K562 (cell line): ENCODE data around the gene LMX1B. TPM values are rescaled to one million over a fixed set of nuclear protein-coding genes. Genes with fewer than 3 reads are reported as not detected.

Experiments
- CAMTA2 ChIP-seq: fragments of 250-450 bp; sonication (Bioruptor Pico); conservative IDR thresholded peaks from 2 replicates; pipeline ENCODE4 v1.5.1; 2022
- CEBPB ChIP-seq: fragments of 450-650 bp; IDR thresholded peaks from 2 replicates; pipeline ENCODE4 v1.6.1; 2016; ENCODE audit warnings: missing genetic modification characterization, missing compliant biosample characterization
- CLOCK ChIP-seq: fragments of 250-450 bp; sonication (Bioruptor Pico); IDR thresholded peaks from 2 replicates; pipeline ENCODE4 v1.4.0; 2020; ENCODE audit warnings: mild to moderate bottlenecking, moderate library complexity, borderline replicate concordance
- E2F1 ChIP-seq: sonication (generic); formaldehyde crosslinking; IDR thresholded peaks from 2 replicates; pipeline ENCODE4 v1.8.1; 2023; ENCODE audit warnings: mild to moderate bottlenecking, missing genetic modification reagents, moderate library complexity
- GATAD2A ChIP-seq: fragments of 450-650 bp; IDR thresholded peaks from 2 replicates; pipeline ENCODE4 v1.6.1; 2017
- HIVEP1 ChIP-seq: fragments of 250-450 bp; sonication (Bioruptor Pico); IDR thresholded peaks from 2 replicates; pipeline ENCODE4 v1.4.0; 2020; ENCODE audit warnings: mild to moderate bottlenecking
- IFI16 ChIP-seq: fragments of 250-450 bp; sonication (Bioruptor Pico); IDR thresholded peaks from 2 replicates; pipeline ENCODE4 v2.1.2; 2022; ENCODE audit warnings: mild to moderate bottlenecking, inconsistent platforms
- KLF16 ChIP-seq: IDR thresholded peaks from 2 replicates; pipeline ENCODE4 v1.6.1; 2016; ENCODE audit warnings: antibody characterized with exemption
- MAZ ChIP-seq, 2 experiments: fragments of 450-650 bp in 1 of 2; sonication (generic) in 1 of 2; formaldehyde crosslinking; IDR thresholded peaks in 1 of 2; conservative IDR thresholded peaks in 1 of 2; 2 replicates each; pipeline versions ENCODE4 v1.4.0 to v1.5.0; 2020; ENCODE audit warnings: mild to moderate bottlenecking in 1 of 2, missing genetic modification reagents in 1 of 2
- MYC ChIP-seq, 2 experiments: fragments of 250-450 bp in 1 of 2; sonication (Bioruptor Pico) in 1 of 2; IDR thresholded peaks; 2 replicates each; pipeline versions ENCODE4 v1.5.1 to v1.6.1; 2012 to 2021; ENCODE audit warnings: low read depth in 2 of 2, borderline replicate concordance in 1 of 2, improper control_type of control experiment in 1 of 2, low read length in 1 of 2, mild to moderate bottlenecking in 1 of 2, moderate library complexity in 1 of 2
- NR3C1 ChIP-seq: sonication (generic); formaldehyde crosslinking; IDR thresholded peaks from 2 replicates; pipeline ENCODE4 v1.8.1; 2022; ENCODE audit warnings: missing genetic modification reagents
- SMC3 ChIP-seq: conservative IDR thresholded peaks from 2 replicates; pipeline ENCODE4 v1.6.1; 2011; ENCODE audit warnings: low read depth, low read length, improper control_type of control experiment; ENCODE audit not compliant: insufficient read depth
- SRSF7 ChIP-seq: fragments of 200-400 bp; formaldehyde crosslinking; optimal IDR thresholded peaks from 2 replicates; pipeline ENCODE3; 2017; ENCODE audit warnings: mild to moderate bottlenecking, low read depth, low read length
- TAF9B ChIP-seq: fragments of 450-650 bp; IDR thresholded peaks from 2 replicates; pipeline ENCODE4 v1.6.1; 2018; ENCODE audit warnings: mild to moderate bottlenecking; ENCODE audit not compliant: partially characterized antibody
- TBL1XR1 ChIP-seq, 2 experiments: IDR thresholded peaks; 2 replicates each; pipeline ENCODE4 v1.6.1; 2012; ENCODE audit warnings: improper control_type of control experiment in 2 of 2, low read length in 2 of 2, mild to moderate bottlenecking in 1 of 2
- UBTF ChIP-seq, 2 experiments: IDR thresholded peaks; 2 replicates each; pipeline ENCODE4 v1.6.1; 2012; ENCODE audit warnings: improper control_type of control experiment in 2 of 2, low read depth in 2 of 2, low read length in 2 of 2, borderline replicate concordance in 1 of 2
- ZNF212 ChIP-seq: fragments of 450-650 bp; formaldehyde crosslinking; IDR thresholded peaks from 2 replicates; pipeline ENCODE4 v1.4.0; 2020; ENCODE audit warnings: mild to moderate bottlenecking
- ZNF408 ChIP-seq: fragments of 250-450 bp; sonication (Bioruptor Pico); IDR thresholded peaks from 2 replicates; pipeline ENCODE4 v1.4.0; 2020; ENCODE audit warnings: low read depth, mild to moderate bottlenecking, moderate library complexity
- ZNF436 ChIP-seq: fragments of 250-450, 450-650 bp; sonication (Bioruptor Pico); formaldehyde crosslinking; IDR thresholded peaks from 2 replicates; pipeline ENCODE4 v1.7.0; 2020; ENCODE audit warnings: mild to moderate bottlenecking
- polyA plus RNA-seq, 8 experiments: library from polyadenylated mRNA; depleted of rRNA in 4 of 8; stranded (reverse) in 5 of 8; unstranded in 3 of 8; fragments of >200 nt; fragmentation: Nextera tagmentation in 2 of 8; fragmentation: Illumina TruSeq in 1 of 8; extraction: Ambion mirVana in 2 of 8; extraction: Trizol in 1 of 8; gene quantifications; 2 replicates each; pipeline versions ENCODE4 v1.2.1 to v1.2.3, GENCODE V29; 2011 to 2014; ENCODE audit warnings: inconsistent platforms in 1 of 8, missing spikeins in 1 of 8
- total RNA-seq, 7 experiments: library from RNA; depleted of rRNA in 6 of 7; stranded (reverse); fragments of >200 nt in 6 of 7; fragmentation: Illumina TruSeq in 2 of 7; extraction: Trizol in 2 of 7; gene quantifications; 2 replicates each; pipeline versions ENCODE4 v1.2.1 to v1.2.3, GENCODE V29; 2011 to 2021; ENCODE audit warnings: low replicate concordance in 1 of 7
- TF ChIP-seq, protein P1 (sequence below): fragments of 450-650 bp; conservative IDR thresholded peaks from 2 replicates; pipeline ENCODE4 v1.6.1; 2016; ENCODE audit warnings: missing genetic modification characterization, low read depth, mild to moderate bottlenecking, missing compliant biosample characterization, moderate library complexity

The LMX1B gene
- total and polyA plus RNA-seq, 9 of the 15 experiments (the other 6 are each of a cell fraction or from before 2014, with no cell fraction given), result not detected

GRCh38 chr9:126722922-126723806 is 109.4 kb downstream of the LMX1B start (continued):
- TF ChIP-seq UBTF (IDR thresholded peaks at IDR 0.05; ENCODE audit: borderline replicate concordance in 1 of 2, low read depth in 2 of 2, low read length in 2 of 2), result 0 out of 4 replicates have a peak, but pooled peaks of 1 of the 2 experiments have one; percentile 20
- no peak for TF ChIP-seq HIVEP1 (CRISPR knock-in tag)
- no peak for TF ChIP-seq NR3C1 (CRISPR knock-in tag)
- no peak for TF ChIP-seq ZNF212 (CRISPR knock-in tag)
- TF ChIP-seq ZNF408, result no peak
- no peak for TF ChIP-seq E2F1 (CRISPR knock-in tag)
- no peak for TF ChIP-seq TAF9B
- no peak for TF ChIP-seq CLOCK (CRISPR knock-in tag)
- no peak for TF ChIP-seq GATAD2A
- TF ChIP-seq, protein P1, sequence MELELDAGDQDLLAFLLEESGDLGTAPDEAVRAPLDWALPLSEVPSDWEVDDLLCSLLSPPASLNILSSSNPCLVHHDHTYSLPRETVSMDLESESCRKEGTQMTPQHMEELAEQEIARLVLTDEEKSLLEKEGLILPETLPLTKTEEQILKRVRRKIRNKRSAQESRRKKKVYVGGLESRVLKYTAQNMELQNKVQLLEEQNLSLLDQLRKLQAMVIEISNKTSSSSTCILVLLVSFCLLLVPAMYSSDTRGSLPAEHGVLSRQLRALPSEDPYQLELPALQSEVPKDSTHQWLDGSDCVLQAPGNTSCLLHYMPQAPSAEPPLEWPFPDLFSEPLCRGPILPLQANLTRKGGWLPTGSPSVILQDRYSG, result no peak
- no peak for TF ChIP-seq SMC3
- TF ChIP-seq CEBPB (tag), result no peak
- peak in 1 of 2 experiments; percentile 49; a peak in 2 of 4 replicates for TF ChIP-seq MAZ (CRISPR knock-in tag; conservative IDR thresholded peaks at IDR 0.05 in 1 of 2, IDR thresholded peaks at IDR 0.05 in 1 of 2)
- TF ChIP-seq MYC (IDR thresholded peaks at IDR 0.05; ENCODE audit: low read depth, low read length), result peak; percentile 50; the same call in 1 of the 2 replicates
- no peak for TF ChIP-seq MYC (CRISPR knock-in tag; IDR thresholded peaks at IDR 0.05; ENCODE audit: borderline replicate concordance, low read depth)
- no peak for TF ChIP-seq KLF16
- no peak for TF ChIP-seq CAMTA2 (CRISPR knock-in tag)
- TF ChIP-seq TBL1XR1 (IDR thresholded peaks at IDR 0.05; ENCODE audit: low read length in 2 of 2), result no peak
- TF ChIP-seq IFI16 (CRISPR knock-in tag), result no peak
- no peak for TF ChIP-seq SRSF7
- no peak for TF ChIP-seq ZNF436 (CRISPR knock-in tag)
